H1 (cell line): Measurements from ENCODE around the gene CFAP100. TPM values are rescaled to one million over a fixed set of nuclear protein-coding genes. Genes with fewer than 3 reads are reported as not detected.

ENCODE experiments used
- EP300 ChIP-seq, 2 experiments: IDR thresholded peaks; 1 replicate in 1 of 2; 2 replicates in 1 of 2; pipeline ENCODE4 v1.6.1; 2011 to 2012; ENCODE audit warnings: low read depth in 2 of 2, low read length in 2 of 2, mild to moderate bottlenecking in 2 of 2, borderline replicate concordance in 1 of 2, inconsistent platforms in 1 of 2, moderate library complexity in 1 of 2
- polyA plus RNA-seq, 7 experiments: library from polyadenylated mRNA; depleted of rRNA in 3 of 7; stranded (reverse) in 5 of 7; unstranded in 2 of 7; fragments of >200 nt in 5 of 7; fragments of 200-250 nt in 2 of 7; gene quantifications; 1 replicate in 5 of 7; 2 replicates in 1 of 7; 4 replicates in 1 of 7; pipeline versions ENCODE4 v1.2.1 to v1.2.3, GENCODE V29; 2011 to 2013; ENCODE audit warnings: missing spikeins in 2 of 7, mixed read lengths in 2 of 7
- total RNA-seq: library from RNA; stranded (reverse); fragmentation: NEBNext Ultra II Directional; extraction: Animal tissue kit (Norgen Biotek cat#: 25700); gene quantifications from 2 replicates; pipeline ENCODE4 v1.2.1, GENCODE V29; 2021

Gene CFAP100
- total and polyA plus RNA-seq, 2 of the 8 experiments (the other 6 are each of a cell fraction or from before 2014, with no cell fraction given) = 0.17 TPM; not detected in 1

DNA sequence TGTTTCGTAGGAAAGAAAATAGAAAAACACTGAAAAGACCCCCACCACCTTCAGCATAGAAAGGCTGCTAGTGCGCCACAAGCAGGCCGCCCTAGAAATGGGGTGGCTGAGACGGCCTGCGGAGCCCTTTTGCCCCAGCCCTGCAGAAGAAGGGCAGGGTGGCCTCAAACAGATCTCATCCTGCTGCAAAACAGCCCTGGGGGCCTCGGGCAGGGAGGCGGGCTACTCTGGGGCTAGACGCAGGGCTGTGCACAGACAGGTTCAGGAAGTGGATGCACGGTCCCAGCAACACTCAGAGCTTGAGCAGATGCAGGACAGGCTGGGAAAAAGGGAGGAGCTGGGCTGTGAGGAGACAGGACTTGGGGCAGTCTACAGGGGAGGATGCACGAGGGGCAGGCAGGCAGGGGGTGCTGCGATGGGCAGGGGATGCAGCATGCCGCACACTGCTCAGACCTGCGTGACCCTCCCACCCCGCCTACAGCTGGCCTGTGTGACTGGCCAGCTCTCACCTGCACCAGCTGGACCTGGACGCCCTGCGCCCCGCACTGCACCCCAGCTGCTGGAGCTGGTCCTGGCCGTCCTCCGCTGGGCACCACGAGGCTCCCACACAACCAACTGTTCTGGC, 46.7 kb downstream of the CFAP100 start (continued):
- no peak for TF ChIP-seq EP300 (IDR thresholded peaks at IDR 0.05; ENCODE audit: borderline replicate concordance in 1 of 2, low read depth in 2 of 2, low read length in 2 of 2)
